Measurements from ENCODE around the gene COG5. TPM values are rescaled to one million over a fixed set of nuclear protein-coding genes. Genes with fewer than 3 reads are reported as not detected.

Gene COG5
- total and polyA plus RNA-seq, 2 of the 8 experiments (the other 6 are each of a cell fraction or from before 2014, with no cell fraction given) = 10.5 to 28.1 TPM

GRCh38 chr7:107309296-107309695 lies 254.4 kb downstream of the COG5 start (continued):
- TF ChIP-seq RBBP5 (IDR thresholded peaks at IDR 0.05; ENCODE audit: borderline replicate concordance, low read depth, low read length) (no peak), KDM5A (IDR thresholded peaks at IDR 0.05; ENCODE audit: low read length) (no peak), SIN3A (conservative IDR thresholded peaks at IDR 0.05 in 1 of 2, IDR thresholded peaks at IDR 0.05 in 1 of 2; ENCODE audit: low read depth in 1 of 2, low read length in 2 of 2) (no peak), CREB1 (IDR thresholded peaks at IDR 0.05) (no peak)
